ENCODE data around the gene SEMA4B. TPM values are rescaled to one million over a fixed set of nuclear protein-coding genes. Genes with fewer than 3 reads are reported as not detected.

The SEMA4B gene
- polyA plus RNA-seq, 1 donor (not counting 4 experiments of a cell fraction or from before 2014, with no cell fraction given), result 58.7 TPM

GRCh38 chr15:90225504-90226234, 24.5 kb downstream of the SEMA4B start:
- H2AFZ ChIP-seq (ENCODE audit: control insufficient read depth, low read length), result no peak overlapping the region
- dilution Hi-C loops (cut with MboI; ENCODE audit: extremely low pct_ligation_motif_present, low sequenced_read_pairs), result no loop called here
- H3K9ac ChIP-seq (ENCODE audit: control insufficient read depth, extremely low read depth, insufficient read depth, low read length), result no peak overlapping the region
- peaks cover 55 to 68% of the 10 kb centered on the region in 2 experiments for H3K36me3 ChIP-seq (ENCODE audit: control insufficient read depth in 2 of 2, extremely low read depth in 1 of 2, insufficient read depth in 2 of 2, low read length in 2 of 2)
- TF ChIP-seq EZH2 (IDR thresholded peaks at IDR 0.05; ENCODE audit: low read length), result no peak
- no peaks in the 10 kb centered on the region for H3K9me3 ChIP-seq (ENCODE audit: control insufficient read depth, low read depth, low read length)
- DNase-seq (ENCODE audit: low read depth, low spot score), result no peak
- peaks cover 2% of the 10 kb centered on the region for H4K20me1 ChIP-seq (ENCODE audit: control insufficient read depth, extremely low read depth, insufficient read depth, low read length)
- H3K4me2 ChIP-seq (ENCODE audit: control insufficient read depth, extremely low read depth, insufficient read depth, low read depth, low read length), result no peak overlapping the region
- H3K4me1 ChIP-seq (ENCODE audit: control insufficient read depth, extremely low read depth, insufficient read depth, low read length), result peaks cover 5% of the 10 kb centered on the region
- H3K79me2 ChIP-seq (ENCODE audit: control insufficient read depth, insufficient read depth, low read length), result peaks cover 16% of the 10 kb centered on the region
- H3K4me3 ChIP-seq (ENCODE audit: control insufficient read depth in 2 of 3, extremely low read depth in 1 of 3, insufficient read depth in 2 of 3, low read depth in 1 of 3, low read length in 3 of 3), result no peak overlapping the region
- H3K27ac ChIP-seq (ENCODE audit: control insufficient read depth, insufficient read depth, low read length), result no peak overlapping the region
- peaks cover 2% of the 10 kb centered on the region for H3K9me1 ChIP-seq (ENCODE audit: control insufficient read depth, extremely low read depth, insufficient read depth, low read length)
- H3K27me3 ChIP-seq (ENCODE audit: control insufficient read depth, extremely low read depth, insufficient read depth, low read length), result no peaks in the 10 kb centered on the region
- FAIRE-seq, result no peak

GRCh38 chr15:90227336-90227735, 26.2 kb downstream of the SEMA4B start:
- no peak overlapping the region for H3K4me2 ChIP-seq (ENCODE audit: control insufficient read depth, extremely low read depth, insufficient read depth, low read depth, low read length)
- no peak overlapping the region for H3K9ac ChIP-seq (ENCODE audit: control insufficient read depth, extremely low read depth, insufficient read depth, low read length)
- DNase-seq (ENCODE audit: low read depth, low spot score) (no peak), FAIRE-seq (no peak)
- no peaks in the 10 kb centered on the region for H3K9me3 ChIP-seq (ENCODE audit: control insufficient read depth, low read depth, low read length)
- no peak overlapping the region for H3K4me3 ChIP-seq (ENCODE audit: control insufficient read depth in 2 of 3, extremely low read depth in 1 of 3, insufficient read depth in 2 of 3, low read depth in 1 of 3, low read length in 3 of 3)
- H3K27ac ChIP-seq (ENCODE audit: control insufficient read depth, insufficient read depth, low read length), result no peak overlapping the region
- H3K9me1 ChIP-seq (ENCODE audit: control insufficient read depth, extremely low read depth, insufficient read depth, low read length), result peaks cover 2% of the 10 kb centered on the region
- TF ChIP-seq CTCF (optimal IDR thresholded peaks at IDR 0.05 in 1 of 3, IDR thresholded peaks at IDR 0.05 in 1 of 3, conservative IDR thresholded peaks at IDR 0.05 in 1 of 3; ENCODE audit: extremely low read depth in 1 of 3, insufficient read depth in 2 of 3, low read length in 3 of 3) (no peak), EZH2 (IDR thresholded peaks at IDR 0.05; ENCODE audit: low read length) (no peak)
- no peak overlapping the region for H2AFZ ChIP-seq (ENCODE audit: control insufficient read depth, low read length)
- no peaks in the 10 kb centered on the region for H3K27me3 ChIP-seq (ENCODE audit: control insufficient read depth, extremely low read depth, insufficient read depth, low read length)
- dilution Hi-C loops (cut with MboI; ENCODE audit: extremely low pct_ligation_motif_present, low sequenced_read_pairs), result no loop called here
- H3K79me2 ChIP-seq (ENCODE audit: control insufficient read depth, insufficient read depth, low read length), result peaks cover 17% of the 10 kb centered on the region
- H3K36me3 ChIP-seq (ENCODE audit: control insufficient read depth in 2 of 2, extremely low read depth in 1 of 2, insufficient read depth in 2 of 2, low read length in 2 of 2), result peaks cover 50 to 65% of the 10 kb centered on the region in 2 experiments
- H4K20me1 ChIP-seq (ENCODE audit: control insufficient read depth, extremely low read depth, insufficient read depth, low read length), result peaks cover 3% of the 10 kb centered on the region
- peaks cover 15% of the 10 kb centered on the region for H3K4me1 ChIP-seq (ENCODE audit: control insufficient read depth, extremely low read depth, insufficient read depth, low read length)

Measured in keratinocyte (primary cell).